BJ (cell line): ENCODE results near the gene YJU2. TPM values are rescaled to one million over a fixed set of nuclear protein-coding genes. Genes with fewer than 3 reads are reported as not detected.

Source experiments
- CTCF ChIA-PET: fragments of 350-600 bp; formaldehyde crosslinking; extraction: SDS; loops from one replicate; lab custom pipeline; 2021; ENCODE audit warnings: antibody characterized with exemption, inconsistent platforms; lab: Yijun Ruan, JAX
- POLR2A ChIA-PET: fragments of 300-600 bp; sonication (Branson Sonifier 250); formaldehyde crosslinking; extraction: SDS; loops from one replicate; lab custom pipeline; 2021; ENCODE audit warnings: antibody characterized with exemption; lab: Charles Lee
- DNase-seq: peaks from one replicate; pipeline ENCODE4 v3.0.0-alpha.2; 2011; ENCODE audit warnings: low read depth
- H3K27me3 ChIP-seq: 2 replicates; pipeline ENCODE4 v1.6.0; 2011; ENCODE audit warnings: low read length; ENCODE audit not compliant: control insufficient read depth, insufficient read depth
- H3K36me3 ChIP-seq: 2 replicates; pipeline ENCODE4 v1.5.1; 2011; ENCODE audit warnings: low read length; ENCODE audit not compliant: control insufficient read depth, insufficient read depth
- H3K4me3 ChIP-seq: 2 replicates; pipeline ENCODE4 v1.5.1; 2011; ENCODE audit warnings: low read depth, mild to moderate bottlenecking, control low read depth, low read length
- polyA plus RNA-seq: library from polyadenylated mRNA; depleted of rRNA; stranded (reverse); fragments of >200 nt; gene quantifications from 2 replicates; pipeline ENCODE4 v1.2.3, GENCODE V29; 2011; rRNA removed
- TF ChIP-seq, protein P1 (sequence below): IDR thresholded peaks from 2 replicates; pipeline ENCODE4 v1.5.1; 2011; ENCODE audit warnings: low read depth, mild to moderate bottlenecking, control low read depth, inconsistent platforms, low read length, moderate library complexity; ENCODE audit not compliant: insufficient read depth

YJU2 gene
- polyA plus RNA-seq, 1 experiment: 14.5 TPM

GRCh38 chr19:4310247-4311121, 63.6 kb downstream of the YJU2 start:
- no peaks in the 10 kb centered on the region for H3K27me3 ChIP-seq
- H3K4me3 ChIP-seq: no peak overlapping the region
- TF ChIP-seq, protein P1, sequence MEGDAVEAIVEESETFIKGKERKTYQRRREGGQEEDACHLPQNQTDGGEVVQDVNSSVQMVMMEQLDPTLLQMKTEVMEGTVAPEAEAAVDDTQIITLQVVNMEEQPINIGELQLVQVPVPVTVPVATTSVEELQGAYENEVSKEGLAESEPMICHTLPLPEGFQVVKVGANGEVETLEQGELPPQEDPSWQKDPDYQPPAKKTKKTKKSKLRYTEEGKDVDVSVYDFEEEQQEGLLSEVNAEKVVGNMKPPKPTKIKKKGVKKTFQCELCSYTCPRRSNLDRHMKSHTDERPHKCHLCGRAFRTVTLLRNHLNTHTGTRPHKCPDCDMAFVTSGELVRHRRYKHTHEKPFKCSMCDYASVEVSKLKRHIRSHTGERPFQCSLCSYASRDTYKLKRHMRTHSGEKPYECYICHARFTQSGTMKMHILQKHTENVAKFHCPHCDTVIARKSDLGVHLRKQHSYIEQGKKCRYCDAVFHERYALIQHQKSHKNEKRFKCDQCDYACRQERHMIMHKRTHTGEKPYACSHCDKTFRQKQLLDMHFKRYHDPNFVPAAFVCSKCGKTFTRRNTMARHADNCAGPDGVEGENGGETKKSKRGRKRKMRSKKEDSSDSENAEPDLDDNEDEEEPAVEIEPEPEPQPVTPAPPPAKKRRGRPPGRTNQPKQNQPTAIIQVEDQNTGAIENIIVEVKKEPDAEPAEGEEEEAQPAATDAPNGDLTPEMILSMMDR: no peak
- no peak for DNase-seq
- CTCF ChIA-PET: no interaction called here
- H3K36me3 ChIP-seq: peaks cover 5% of the 10 kb centered on the region
- POLR2A ChIA-PET: no interaction called here

GRCh38 chr19:4313847-4314490, 67.1 kb downstream of the YJU2 start:
- Histone ChIP-seq H3K4me3 (no peak overlapping the region), H3K27me3 (no peaks in the 10 kb centered on the region), H3K36me3 (peaks cover 5% of the 10 kb centered on the region)
- POLR2A ChIA-PET: no interaction called here
- TF ChIP-seq, protein P1: no peak
- DNase-seq: no peak
- CTCF ChIA-PET: interaction anchor here (0.6 kb wide), 1 partner anchor 211 kb away, joined by 3 read pairs; no protein-coding TSS in a partner anchor

DNA sequence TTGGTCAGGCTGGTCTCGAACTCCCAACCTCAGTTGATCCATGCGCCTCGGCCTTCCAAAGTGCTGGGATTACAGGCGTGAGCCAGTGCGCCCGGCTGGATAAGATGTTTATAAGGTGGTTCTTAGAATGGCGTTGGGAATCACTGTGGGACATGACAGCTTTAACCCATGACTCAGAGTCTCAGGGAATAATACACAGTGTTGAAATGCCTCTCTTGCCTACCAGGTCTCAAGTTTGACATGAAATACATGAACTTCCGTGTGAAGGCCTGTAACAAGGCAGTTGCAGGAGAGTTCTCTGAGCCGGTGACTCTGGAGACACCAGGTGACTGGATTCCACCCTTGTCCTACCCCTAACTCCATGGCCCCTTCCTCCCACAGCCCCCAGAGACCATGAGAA, 70.1 kb downstream of the YJU2 start:
- TF ChIP-seq, protein P1: no peak
- POLR2A ChIA-PET: no interaction called here
- DNase-seq: no peak

DNA sequence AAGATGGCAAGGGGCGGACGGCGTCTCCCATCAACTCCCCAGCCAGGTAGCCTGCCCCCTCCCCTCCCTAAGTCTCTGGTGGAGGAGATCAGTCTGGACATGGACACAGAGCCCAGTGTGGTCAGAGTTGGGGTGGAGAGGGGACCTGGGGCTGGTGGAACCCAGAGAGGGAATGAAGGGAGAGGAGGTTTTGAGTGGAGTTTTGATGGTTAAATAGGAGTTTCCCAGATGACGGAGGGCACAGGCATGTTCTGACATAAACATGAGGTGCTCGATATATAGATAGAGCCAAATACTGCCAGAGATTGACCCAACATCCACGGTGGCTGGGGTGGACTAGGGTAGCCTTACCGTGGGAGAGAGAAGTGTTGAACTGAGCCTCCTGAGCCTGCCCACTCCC, 71.6 kb downstream of the YJU2 start:
- TF ChIP-seq, protein P1: no peak
- peaks cover 3% of the 10 kb centered on the region for H3K36me3 ChIP-seq
- H3K4me3 ChIP-seq: no peak overlapping the region
- no peaks in the 10 kb centered on the region for H3K27me3 ChIP-seq
- no peak for DNase-seq
- CTCF ChIA-PET: interaction anchor here (0.5 kb wide), 1 partner anchor 35 kb away, joined by 3 read pairs; no protein-coding TSS in a partner anchor
- POLR2A ChIA-PET: no interaction called here

More for the DNA sequence above, 70.1 kb downstream of the YJU2 start:
- Histone ChIP-seq H3K36me3 (peaks cover 4% of the 10 kb centered on the region), H3K4me3 (no peak overlapping the region), H3K27me3 (no peaks in the 10 kb centered on the region)
- CTCF ChIA-PET: no interaction called here

Other genes with a start within 250 kb of the YJU2 start
- 10.9 and 18.2 TPM in 2 replicates for gene PIAS4, start 239.3 kb upstream of the YJU2 start, polyA plus RNA-seq
- gene ZBTB7A, start 180.2 kb upstream of the YJU2 start, polyA plus RNA-seq: 4.2 and 7.5 TPM in 2 replicates
- 76.9 and 143 TPM in 2 replicates for gene MAP2K2, start 123.0 kb upstream of the YJU2 start, polyA plus RNA-seq
- not detected in 2 replicates for gene CREB3L3, start 93.4 kb upstream of the YJU2 start, polyA plus RNA-seq
- gene SIRT6, start 64.5 kb upstream of the YJU2 start, polyA plus RNA-seq: 14.6 and 22.3 TPM in 2 replicates
- 0.22 and 0.25 TPM in 2 replicates for gene ANKRD24, start 64.4 kb upstream of the YJU2 start, polyA plus RNA-seq
- 1.2 TPM in 2 replicates for gene EBI3, start 17.6 kb upstream of the YJU2 start, polyA plus RNA-seq
- not detected in 2 replicates for gene SHD, start 32.2 kb downstream of the YJU2 start, polyA plus RNA-seq
- gene TMIGD2, start 55.3 kb downstream of the YJU2 start, polyA plus RNA-seq: not detected in 2 replicates
- gene FSD1, start 57.5 kb downstream of the YJU2 start, polyA plus RNA-seq: 3.9 and 11.9 TPM in 2 replicates
- gene STAP2, start 91.7 kb downstream of the YJU2 start, polyA plus RNA-seq: 5.6 and 7.8 TPM in 2 replicates
- gene MPND, start 96.5 kb downstream of the YJU2 start, polyA plus RNA-seq: 4.9 and 5.3 TPM in 2 replicates
- 52.2 and 89.4 TPM in 2 replicates for gene SH3GL1, start 153.5 kb downstream of the YJU2 start, polyA plus RNA-seq
- gene CHAF1A, start 155.6 kb downstream of the YJU2 start, polyA plus RNA-seq: 6.3 and 11.4 TPM in 2 replicates
- 85.5 and 127 TPM in 2 replicates for gene UBXN6, start 210.7 kb downstream of the YJU2 start, polyA plus RNA-seq
- 23.8 and 26.0 TPM in 2 replicates for gene HDGFL2, start 225.2 kb downstream of the YJU2 start, polyA plus RNA-seq